ENCODE results near the gene RALGPS2. TPM values are rescaled to one million over a fixed set of nuclear protein-coding genes. Genes with fewer than 3 reads are reported as not detected.
A peak's percentile ranks its signal among the peaks of the same experiment; 100 is the strongest.

Gene RALGPS2
- total and polyA plus RNA-seq, 2 of the 8 experiments (the other 6 are each of a cell fraction or from before 2014, with no cell fraction given): 6.7 to 38.0 TPM

- TF ChIP-seq CBX8 (IDR thresholded peaks at IDR 0.05; ENCODE audit: borderline replicate concordance, low read depth, low read length) (no peak), CTCF (IDR thresholded peaks at IDR 0.05; ENCODE audit: control extremely low read depth in 1 of 3, insufficient read depth in 1 of 3, low read depth in 1 of 3, low read length in 3 of 3) (peak in 1 of 3 experiments; percentile 20; a peak in 1 of 4 replicates), ASH2L (IDR thresholded peaks at IDR 0.05; ENCODE audit: low read length) (no peak), SP2 (IDR thresholded peaks at IDR 0.05; ENCODE audit: low read length) (no peak), HDAC2 (IDR thresholded peaks at IDR 0.05; ENCODE audit: borderline replicate concordance in 1 of 2, low read depth in 2 of 2, low read length in 2 of 2) (no peak), FOSL1 (IDR thresholded peaks at IDR 0.05; ENCODE audit: insufficient read depth, low read depth, low read length) (no peak), ATF2 (IDR thresholded peaks at IDR 0.05; ENCODE audit: low read length) (no peak), BRCA1 (IDR thresholded peaks at IDR 0.05; ENCODE audit: low read depth, low read length) (no peak), CHD2 (IDR thresholded peaks at IDR 0.05; ENCODE audit: low read length) (no peak), JUND (IDR thresholded peaks at IDR 0.05; ENCODE audit: low read length) (no peak), KDM1A (IDR thresholded peaks at IDR 0.05; ENCODE audit: borderline replicate concordance, low read length) (no peak), SP4 (IDR thresholded peaks at IDR 0.05; ENCODE audit: low read length) (no peak), RFX5 (IDR thresholded peaks at IDR 0.05; ENCODE audit: borderline replicate concordance, low read depth, low read length) (no peak), TBP (IDR thresholded peaks at IDR 0.05; ENCODE audit: low read depth, low read length) (no peak)
These were observed 532 bp downstream of the RALGPS2 start (continued) for GRCh38 chr1:178725466-178726086.
